Measurements from ENCODE around the gene SLC25A44.
"Not testable (repeated sequence)": the region's sequence is repeated elsewhere in the genome, so short reads cannot be mapped to it uniquely, and the experiment has no call there.

Gene SLC25A44

GRCh38 chr1:156164125-156164831 lies 29.6 kb upstream of the SLC25A44 start:
- no peak for DNase-seq

DNA sequence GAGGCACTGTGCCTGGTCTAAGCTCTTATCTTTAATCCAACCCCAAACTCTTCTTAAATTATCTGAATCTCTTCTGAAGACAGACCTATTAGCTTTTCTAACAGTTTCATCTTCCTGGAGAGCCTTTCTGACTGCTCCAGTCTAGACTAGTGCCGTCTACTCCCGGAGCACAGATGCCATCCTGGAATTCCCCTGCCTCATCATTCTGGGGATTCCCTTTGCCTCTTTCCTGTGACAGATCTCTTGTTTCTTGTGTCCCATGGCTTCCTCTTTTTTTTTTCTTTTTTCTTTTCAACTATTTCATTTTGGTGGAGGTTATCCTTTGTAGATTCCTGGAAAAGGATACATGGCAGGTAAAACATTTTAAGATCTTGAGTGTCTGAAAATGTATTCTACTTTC lies 28.8 kb upstream of the SLC25A44 start:
- no peak for DNase-seq

DNA sequence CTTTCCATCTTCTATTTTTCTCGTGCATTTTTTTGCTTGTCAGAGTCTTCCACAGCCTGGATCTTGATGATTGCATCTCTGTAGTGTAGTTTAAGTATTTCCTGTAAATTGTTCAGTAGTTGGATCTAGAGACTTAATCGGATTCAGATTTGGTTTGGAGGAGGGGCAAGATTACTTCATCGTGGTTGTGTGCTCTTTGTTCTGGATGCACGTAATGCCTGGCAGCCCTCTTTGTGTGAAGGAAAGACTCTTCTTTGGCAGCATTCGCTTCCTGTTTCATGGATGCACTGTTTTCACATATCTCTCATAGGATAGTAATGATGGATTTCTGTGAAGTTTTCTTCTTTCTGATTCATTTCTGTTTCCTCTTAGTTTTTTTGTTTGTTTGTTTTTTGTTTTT lies 26.4 kb upstream of the SLC25A44 start:
- DNase-seq = no peak

DNA sequence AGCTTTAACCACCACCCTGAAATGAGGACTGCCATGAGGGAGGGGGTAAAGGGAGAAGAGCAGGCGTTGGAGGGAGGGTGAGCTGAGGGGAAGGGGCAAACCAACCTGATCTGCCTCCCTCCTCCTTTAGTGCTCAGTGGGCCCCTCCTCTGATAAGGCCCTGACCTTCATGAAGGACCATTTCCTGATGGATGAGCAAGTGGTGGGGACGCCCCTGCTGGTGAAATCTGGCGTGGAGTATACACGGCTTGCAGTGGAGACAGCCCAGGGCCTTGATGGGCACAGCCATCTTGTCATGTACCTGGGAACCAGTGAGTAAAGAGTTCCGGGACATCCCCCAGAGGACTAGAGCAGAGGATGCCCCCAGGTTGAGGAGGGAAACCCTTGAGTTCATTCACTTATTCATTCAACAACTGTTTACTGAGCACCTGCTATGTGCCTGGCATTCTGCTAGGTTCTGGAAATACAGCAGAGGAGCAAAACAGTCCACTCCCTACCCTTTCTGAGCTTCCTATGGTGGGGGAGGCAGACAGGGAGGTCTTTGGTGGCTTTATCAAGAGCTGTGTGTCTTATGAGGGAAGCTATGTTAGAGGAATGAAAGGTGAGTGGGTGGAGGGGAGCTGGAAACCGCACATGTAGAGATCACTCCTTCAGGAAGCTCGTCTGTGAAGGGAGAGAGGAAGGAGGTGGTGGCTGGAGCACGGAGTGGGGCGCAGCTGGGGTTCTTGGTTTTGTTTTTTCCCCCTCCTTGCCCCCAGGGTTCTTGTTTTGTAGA lies 21.0 kb upstream of the SLC25A44 start:
- no peak for DNase-seq

- DNase-seq = no peak
Measured at GRCh38 chr1:156176610-156177210, 17.2 kb upstream of the SLC25A44 start.

- no peak for DNase-seq
Measured at GRCh38 chr1:156177919-156178654, 15.8 kb upstream of the SLC25A44 start.

DNA sequence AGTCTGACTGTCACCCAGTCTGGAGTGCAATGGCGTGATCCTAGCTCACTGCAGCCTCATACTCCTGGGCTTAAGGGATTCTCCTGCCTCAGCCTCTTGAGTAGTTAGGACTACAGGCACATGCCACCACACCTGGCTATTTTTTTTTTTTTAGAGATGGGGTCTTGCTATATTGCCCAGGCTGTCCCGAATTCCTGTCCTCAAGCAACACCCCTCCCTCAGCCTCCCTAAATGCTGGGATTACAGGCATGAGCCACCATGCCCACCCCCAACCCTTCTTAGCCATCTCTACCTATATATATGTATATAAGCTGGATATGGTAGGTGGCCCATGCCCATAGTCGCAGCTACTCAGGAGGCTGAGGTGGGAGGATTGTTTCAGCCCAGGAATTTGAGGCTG lies 13.4 kb upstream of the SLC25A44 start:
- no peak for DNase-seq

DNA sequence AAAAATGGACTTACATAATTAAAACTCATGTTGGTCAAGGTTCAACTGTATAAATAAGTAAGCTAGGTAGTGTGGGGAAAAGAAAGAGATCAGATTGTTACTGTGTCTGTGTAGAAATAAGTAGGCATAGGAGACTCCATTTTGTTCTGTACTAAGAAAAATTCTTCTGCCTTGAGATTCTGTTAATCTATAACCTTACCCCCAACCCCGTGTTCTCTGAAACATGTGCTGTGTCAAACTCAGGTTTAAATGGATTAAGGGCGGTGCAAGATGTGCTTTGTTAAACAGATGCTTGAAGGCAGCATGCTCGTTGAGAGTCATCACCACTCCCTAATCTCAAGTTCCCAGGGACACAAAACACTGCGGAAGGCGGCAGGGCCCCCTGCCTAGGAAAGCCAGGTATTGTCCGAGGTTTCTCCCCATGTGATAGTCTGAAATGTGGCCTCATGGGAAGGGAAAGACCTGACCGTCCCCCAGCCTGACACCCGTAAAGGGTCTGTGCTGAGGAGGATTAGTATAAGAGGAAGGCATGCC lies 12.4 kb upstream of the SLC25A44 start:
- not testable (repeated sequence) for DNase-seq

DNA sequence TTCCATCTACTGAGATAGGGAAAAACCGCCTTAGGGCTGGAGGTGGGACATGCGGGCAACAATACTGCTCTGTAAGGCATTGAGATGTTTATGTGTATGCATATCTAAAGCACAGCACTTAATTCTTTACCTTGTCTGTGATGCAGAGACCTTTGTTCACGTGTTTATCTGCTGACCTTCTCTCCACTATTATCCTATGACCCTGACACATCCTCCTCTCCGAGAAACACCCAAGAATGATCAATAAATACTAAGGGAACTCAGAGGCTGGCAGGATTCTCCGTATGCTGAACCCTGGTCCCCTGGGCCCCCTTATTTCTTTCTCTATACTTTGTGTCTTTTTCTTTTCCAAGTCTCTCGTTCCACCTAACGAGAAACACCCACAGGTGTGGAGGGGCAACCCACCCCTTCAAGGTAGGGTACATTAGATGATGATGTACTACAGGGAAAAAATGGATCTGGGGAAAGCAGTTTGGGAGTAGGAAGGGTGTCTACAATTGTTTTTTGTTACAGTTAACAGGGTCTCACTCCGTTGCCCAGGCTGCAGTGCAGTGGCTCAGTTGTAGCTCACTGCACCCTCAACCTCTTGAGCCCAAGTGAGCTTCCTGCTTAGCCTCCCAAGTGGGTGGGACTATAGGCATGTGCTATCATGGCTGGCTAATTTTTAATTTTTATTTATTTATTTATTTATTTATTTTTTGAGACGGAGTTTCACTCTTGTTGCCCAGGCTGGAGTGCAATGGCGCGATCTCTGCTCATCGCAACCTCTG lies 11.7 kb upstream of the SLC25A44 start:
- DNase-seq = not testable (repeated sequence)

GRCh38 chr1:156186347-156187177 lies 7.3 kb upstream of the SLC25A44 start:
- not testable (repeated sequence) for DNase-seq

- DNase-seq = not testable (repeated sequence)
Measured at GRCh38 chr1:156190265-156190664, 3.6 kb upstream of the SLC25A44 start.

DNA sequence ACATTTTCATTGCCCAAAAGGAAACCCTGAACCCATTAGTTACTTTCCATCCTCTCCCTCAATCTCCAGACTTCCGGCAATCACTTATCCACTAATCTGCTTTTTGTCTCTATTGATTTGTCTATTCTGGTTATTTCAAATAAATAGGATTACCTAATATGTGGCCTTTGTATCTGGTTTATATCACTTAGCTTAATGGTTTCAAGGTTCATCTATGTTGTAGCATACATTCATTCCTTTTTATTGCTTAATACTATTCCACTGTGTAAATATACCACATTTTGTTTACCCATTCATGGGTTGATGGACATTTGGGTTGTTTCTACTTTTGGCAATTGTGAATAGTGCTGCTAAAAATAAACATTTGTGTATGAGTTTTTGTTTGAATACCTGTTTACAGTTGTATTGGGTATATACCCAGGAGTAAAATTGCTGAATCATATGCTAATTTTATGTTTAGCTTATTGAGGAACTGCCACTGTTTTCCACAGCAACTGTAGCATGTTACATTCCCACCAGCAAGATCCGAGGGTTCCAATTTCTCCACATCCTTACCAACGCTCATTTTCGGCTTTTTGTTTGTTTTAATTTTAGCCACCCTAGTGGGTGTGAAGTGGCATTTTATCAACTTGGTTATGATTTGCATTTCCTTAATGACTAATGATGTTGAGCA lies 2.5 kb upstream of the SLC25A44 start:
- DNase-seq = no peak

DNA sequence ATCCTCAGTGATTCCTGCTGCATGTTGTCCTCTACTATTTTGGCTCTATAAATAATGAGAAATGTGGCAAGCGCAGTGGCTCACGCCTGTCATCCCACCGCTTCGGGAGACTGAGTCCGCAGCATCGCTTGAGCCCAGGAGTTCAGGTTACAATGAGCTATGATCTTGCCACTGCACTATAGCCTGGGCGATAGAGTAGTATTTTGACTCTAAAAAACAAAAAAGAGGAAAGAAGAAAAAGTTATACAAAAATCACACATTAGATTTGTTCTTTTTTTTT lies 756 bp upstream of the SLC25A44 start:
- DNase-seq = no peak

- no peak for DNase-seq
Measured at GRCh38 chr1:156194300-156194652, 372 bp downstream of the SLC25A44 start.

- DNase-seq = no peak
Measured at GRCh38 chr1:156195853-156196252, 1.9 kb downstream of the SLC25A44 start.

DNA sequence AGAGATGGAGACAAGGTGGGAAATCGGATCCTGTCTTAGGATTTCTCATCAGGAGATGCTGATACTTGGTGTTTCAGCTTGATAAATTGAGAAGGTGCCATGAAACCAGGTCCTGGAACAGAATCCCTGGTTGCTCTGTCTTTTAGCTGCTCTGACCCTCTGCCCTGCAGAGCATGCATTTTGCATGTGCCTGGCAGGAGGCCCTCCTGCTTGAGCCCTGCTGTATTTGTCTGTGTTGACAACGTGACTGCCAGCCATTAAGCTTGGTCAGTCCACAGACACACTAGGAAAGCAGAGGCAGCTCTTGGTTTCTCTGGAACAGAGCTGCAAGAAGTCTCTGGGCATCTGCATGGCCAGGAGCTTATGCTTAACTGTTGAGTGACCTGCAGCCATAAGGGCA lies 2.5 kb downstream of the SLC25A44 start:
- no peak for DNase-seq

DNA sequence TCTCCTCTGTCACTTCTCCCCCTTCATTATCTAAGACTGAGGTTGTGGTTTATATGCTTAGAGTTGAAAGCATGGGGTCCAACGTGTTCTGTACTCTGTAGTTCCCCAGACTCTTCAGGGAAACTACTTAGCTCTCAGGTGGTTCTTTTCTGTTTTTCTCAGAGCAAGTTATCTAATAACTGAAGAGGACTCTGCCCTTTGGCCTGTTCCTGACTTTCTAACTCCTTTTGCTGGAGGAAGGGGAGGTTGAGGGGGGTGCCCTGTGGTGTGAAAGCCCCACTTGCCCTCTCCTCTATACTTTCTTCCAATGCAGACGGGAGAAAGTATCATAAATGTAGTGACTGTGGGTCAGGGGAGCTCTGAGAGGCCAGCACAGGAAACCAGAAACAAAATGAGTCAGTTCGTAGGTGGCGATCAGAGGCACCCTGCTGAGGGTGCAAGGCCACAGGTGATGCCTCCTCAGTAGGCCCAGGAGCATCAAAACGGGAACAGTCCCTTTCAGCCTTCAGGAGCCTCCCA lies 5.0 kb downstream of the SLC25A44 start:
- no peak for DNase-seq

DNA sequence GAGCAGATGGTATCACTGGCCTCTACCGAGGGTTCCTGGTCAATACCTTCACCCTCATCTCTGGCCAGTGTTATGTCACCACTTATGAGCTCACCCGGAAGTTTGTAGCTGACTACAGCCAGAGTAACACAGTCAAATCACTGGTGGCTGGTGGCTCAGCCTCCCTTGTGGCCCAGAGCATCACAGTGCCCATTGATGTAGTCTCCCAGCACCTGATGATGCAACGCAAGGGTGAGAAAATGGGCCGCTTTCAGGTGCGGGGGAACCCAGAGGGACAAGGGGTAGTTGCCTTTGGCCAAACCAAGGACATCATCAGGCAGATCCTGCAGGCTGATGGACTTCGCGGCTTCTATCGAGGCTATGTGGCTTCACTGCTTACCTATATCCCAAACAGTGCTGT lies 6.1 kb downstream of the SLC25A44 start:
- no peak for DNase-seq

DNA sequence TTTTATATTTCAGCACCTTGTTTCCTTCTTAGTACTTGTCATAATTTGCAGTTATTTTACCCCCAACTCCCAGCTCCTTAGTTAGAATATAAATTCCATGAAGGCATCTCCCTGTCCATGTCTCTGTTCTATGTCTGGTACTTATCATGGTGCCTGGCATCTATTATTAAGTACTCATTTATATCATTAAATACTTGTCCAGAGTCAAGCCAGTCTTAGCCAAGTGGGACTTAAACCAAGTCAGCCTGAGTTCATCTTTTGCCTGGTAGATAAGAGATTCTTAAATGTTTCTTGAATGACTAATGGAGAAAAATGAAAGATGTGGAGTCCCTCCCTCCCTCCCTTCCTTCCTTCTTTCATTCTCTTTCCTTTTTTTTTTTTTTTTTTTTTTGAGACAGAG lies 9.4 kb downstream of the SLC25A44 start:
- no peak for DNase-seq

DNA sequence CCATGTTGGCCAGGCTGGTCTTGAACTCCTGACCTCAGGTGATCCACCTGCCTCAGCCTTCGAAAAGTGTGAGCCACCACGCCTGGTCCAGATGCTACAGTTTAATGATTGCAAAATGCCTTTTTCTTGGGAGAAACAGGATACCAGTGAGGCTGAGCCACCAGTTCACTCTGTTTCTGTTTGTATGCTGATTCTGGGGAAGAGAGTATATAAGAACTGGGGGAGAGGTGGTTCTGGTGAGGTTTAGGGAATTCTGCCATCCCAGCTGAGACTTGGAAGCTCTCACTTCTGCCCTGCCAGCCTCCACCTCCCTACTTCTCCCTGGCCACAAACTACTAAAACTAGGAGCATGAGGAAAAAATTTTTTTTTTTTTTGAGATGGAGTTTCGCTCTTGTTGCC lies 10.8 kb downstream of the SLC25A44 start:
- no peak for DNase-seq

DNA sequence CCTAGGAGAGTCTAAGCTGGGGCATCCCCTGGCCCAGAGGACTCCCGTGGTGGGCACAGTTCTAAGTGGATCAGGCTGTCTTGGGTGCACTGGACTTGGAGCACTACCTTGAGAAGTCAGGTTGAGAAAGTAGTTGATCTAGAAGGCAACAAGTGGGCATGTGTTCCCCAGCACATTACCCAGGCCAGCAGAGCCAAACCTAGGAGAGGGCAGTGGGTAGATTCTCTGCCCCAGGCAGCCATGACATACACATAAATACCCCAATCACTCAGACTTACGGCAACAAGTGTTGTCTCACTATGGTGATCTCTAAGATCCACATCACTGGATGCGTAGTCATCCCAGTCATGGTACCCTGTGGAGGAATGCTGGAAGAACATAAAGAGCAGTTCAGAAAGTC lies 17.3 kb downstream of the SLC25A44 start:
- DNase-seq = no peak
